ENCODE results near the gene PNPLA2.
A peak's percentile ranks its signal among the peaks of the same experiment; 100 is the strongest.

Gene PNPLA2

DNA sequence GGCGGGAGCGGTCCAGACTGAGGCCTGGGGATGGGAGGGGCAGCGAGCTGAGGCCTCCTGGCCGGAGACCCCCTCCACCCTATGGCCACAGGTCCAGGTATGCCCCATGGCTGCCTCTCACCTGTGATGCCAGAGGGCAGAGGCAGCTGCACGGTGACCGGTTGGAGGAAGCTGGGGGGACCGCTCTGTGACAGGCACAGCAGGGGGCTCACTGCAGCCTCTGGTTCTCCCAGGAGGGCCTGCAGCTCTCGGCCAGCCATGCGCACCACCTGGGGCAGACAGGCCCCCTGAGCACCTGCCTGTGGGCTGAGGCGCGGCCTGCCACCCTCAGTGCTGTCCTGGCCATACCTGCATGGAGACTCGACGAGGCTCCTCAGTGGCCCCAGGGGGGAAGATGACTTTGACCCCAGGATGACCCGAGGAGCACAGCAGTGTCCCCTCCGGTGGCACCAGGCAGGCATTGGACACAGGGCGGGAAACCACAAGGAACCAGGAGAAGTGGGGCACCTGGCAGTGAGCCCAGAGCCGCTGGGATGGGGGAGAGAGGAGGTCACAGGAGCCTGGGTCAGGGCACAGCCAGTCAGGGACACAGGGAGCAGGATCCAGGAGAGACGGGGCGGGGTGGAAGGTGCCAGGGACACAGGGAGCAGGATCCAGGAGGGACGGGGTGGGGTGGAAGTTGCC is 17.5 kb upstream of the PNPLA2 start:
- Histone ChIP-seq H3K4me1 (ENCODE audit: insufficient read depth, low read length) (0 out of 2 replicates have a peak, but pooled peaks cover 5% of the 10 kb centered on the region), H3K9ac (ENCODE audit: low read depth, low read length) (no peak overlapping the region), H3K4me3 (ENCODE audit: low read length) (no peak overlapping the region), H3K27ac (ENCODE audit: low read depth, low read length) (no peak overlapping the region), H3K27me3 (ENCODE audit: insufficient read depth, low read length) (no peaks in the 10 kb centered on the region), H3K36me3 (ENCODE audit: insufficient read depth, low read length) (peaks cover 8% of the 10 kb centered on the region), H3K9me3 (ENCODE audit: insufficient read depth, low read depth, low read length) (no peaks in the 10 kb centered on the region)
- WGBS, result 94% methylated on average over 20 of the region's 20 CpGs

DNA sequence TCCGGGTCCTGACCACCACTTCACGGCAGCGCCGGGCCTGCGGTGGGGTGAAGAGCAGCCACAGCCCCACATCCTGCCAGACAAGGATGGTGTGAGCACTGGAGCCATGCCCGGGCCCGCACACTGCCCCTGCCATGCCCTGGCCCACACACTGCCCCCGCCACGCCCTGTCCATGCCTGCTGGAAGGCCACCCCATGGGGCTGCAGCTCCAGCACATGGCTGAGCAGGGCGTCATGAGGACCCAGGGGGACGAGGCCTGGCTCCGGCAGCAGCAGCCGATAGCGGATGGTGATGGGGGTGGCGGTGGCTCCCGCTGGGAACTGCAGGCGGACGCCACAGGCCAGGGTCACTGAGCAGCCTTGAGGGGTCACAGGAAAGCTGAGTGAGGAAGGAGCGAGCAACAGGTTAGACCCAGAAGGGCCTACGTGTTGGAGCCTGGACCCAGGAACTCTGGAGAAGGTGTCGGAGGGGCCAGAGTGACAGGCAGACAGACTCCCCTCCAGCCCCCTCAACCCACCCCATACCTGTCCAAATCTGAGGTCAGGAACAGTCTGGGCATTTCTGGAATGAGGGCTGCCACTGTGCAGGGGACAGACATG is 16.6 kb upstream of the PNPLA2 start:
- no peak overlapping the region for H3K27ac ChIP-seq (ENCODE audit: low read depth, low read length)
- no peak overlapping the region for H3K4me3 ChIP-seq (ENCODE audit: low read length)
- H3K9me3 ChIP-seq (ENCODE audit: insufficient read depth, low read depth, low read length), result no peaks in the 10 kb centered on the region
- no peak overlapping the region for H3K9ac ChIP-seq (ENCODE audit: low read depth, low read length)
- H3K4me1 ChIP-seq (ENCODE audit: insufficient read depth, low read length), result no peaks in the 10 kb centered on the region
- H3K27me3 ChIP-seq (ENCODE audit: insufficient read depth, low read length), result no peaks in the 10 kb centered on the region
- H3K36me3 ChIP-seq (ENCODE audit: insufficient read depth, low read length), result peaks cover 8% of the 10 kb centered on the region
- WGBS, result 95% methylated on average over 21 of the region's 21 CpGs

DNA sequence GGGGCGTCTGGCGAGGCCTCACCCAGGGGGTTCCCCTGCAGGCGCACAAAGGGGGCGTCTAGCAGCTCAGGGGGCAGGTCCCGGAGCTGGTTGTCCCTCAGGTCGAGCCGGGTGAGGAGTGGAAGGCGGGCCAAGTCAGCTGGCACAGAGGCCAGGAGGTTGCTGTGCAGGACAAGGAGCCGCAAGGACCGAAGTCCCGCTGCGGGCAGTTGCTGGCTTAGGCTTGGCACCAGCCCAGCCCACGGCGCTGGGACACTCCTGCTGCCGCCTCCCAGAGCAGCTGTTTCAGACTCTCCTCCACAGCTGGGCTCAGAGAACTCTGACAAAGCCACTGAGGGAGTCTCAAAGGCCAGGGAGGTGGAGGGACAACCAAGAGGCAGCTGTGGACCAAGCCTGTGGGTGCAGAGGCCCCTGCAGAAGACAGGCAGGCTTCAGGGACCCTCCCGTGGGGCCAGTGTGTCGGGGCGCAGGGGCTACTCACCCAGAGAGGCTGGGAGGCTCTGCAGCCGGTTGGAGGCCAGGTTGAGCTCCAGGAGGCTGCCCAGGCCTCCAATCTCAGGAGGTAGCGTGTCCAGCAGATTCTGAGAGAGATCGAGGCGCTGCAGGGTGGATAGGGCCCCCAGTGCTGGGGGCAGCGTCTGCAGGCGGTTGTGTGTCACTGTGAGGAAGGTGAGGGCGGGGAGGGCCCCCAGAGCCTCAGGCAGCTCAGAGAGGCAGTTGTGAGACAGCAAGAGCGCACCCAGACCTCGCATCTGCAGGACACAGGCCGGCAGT is 15.8 kb upstream of the PNPLA2 start:
- H3K9me3 ChIP-seq (ENCODE audit: insufficient read depth, low read depth, low read length), result no peaks in the 10 kb centered on the region
- H3K36me3 ChIP-seq (ENCODE audit: insufficient read depth, low read length), result peaks cover 8% of the 10 kb centered on the region
- H3K4me3 ChIP-seq (ENCODE audit: low read length), result no peak overlapping the region
- H3K27me3 ChIP-seq (ENCODE audit: insufficient read depth, low read length), result no peaks in the 10 kb centered on the region
- peak overlapping the region; percentile 5; the same call in 1 of the 2 replicates for H3K9ac ChIP-seq (ENCODE audit: low read depth, low read length)
- no peaks in the 10 kb centered on the region for H3K4me1 ChIP-seq (ENCODE audit: insufficient read depth, low read length)
- no peak overlapping the region for H3K27ac ChIP-seq (ENCODE audit: low read depth, low read length)
- 94% methylated on average over 28 of the region's 28 CpGs for WGBS

DNA sequence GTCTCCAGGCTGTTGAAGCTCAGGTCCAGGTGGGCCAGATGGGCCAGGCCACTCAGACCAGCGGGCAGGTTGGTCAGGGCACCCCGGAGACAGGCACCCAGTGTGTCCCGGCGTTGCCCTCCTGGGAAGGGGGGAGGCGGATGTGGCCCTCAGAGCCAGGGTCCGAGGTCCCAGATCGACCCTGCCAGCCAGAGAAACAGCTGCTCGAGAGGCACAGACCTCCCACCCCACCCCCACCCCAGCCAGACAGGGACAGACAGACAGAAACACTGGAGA is 15.3 kb upstream of the PNPLA2 start:
- Histone ChIP-seq H3K36me3 (ENCODE audit: insufficient read depth, low read length) (peaks cover 8% of the 10 kb centered on the region), H3K27ac (ENCODE audit: low read depth, low read length) (no peak overlapping the region), H3K4me3 (ENCODE audit: low read length) (no peak overlapping the region), H3K27me3 (ENCODE audit: insufficient read depth, low read length) (no peaks in the 10 kb centered on the region), H3K9ac (ENCODE audit: low read depth, low read length) (no peak overlapping the region; the same call in 1 of the 2 replicates), H3K9me3 (ENCODE audit: insufficient read depth, low read depth, low read length) (no peaks in the 10 kb centered on the region), H3K4me1 (ENCODE audit: insufficient read depth, low read length) (no peaks in the 10 kb centered on the region)
- WGBS, result 92% methylated on average over 8 of the region's 8 CpGs

DNA sequence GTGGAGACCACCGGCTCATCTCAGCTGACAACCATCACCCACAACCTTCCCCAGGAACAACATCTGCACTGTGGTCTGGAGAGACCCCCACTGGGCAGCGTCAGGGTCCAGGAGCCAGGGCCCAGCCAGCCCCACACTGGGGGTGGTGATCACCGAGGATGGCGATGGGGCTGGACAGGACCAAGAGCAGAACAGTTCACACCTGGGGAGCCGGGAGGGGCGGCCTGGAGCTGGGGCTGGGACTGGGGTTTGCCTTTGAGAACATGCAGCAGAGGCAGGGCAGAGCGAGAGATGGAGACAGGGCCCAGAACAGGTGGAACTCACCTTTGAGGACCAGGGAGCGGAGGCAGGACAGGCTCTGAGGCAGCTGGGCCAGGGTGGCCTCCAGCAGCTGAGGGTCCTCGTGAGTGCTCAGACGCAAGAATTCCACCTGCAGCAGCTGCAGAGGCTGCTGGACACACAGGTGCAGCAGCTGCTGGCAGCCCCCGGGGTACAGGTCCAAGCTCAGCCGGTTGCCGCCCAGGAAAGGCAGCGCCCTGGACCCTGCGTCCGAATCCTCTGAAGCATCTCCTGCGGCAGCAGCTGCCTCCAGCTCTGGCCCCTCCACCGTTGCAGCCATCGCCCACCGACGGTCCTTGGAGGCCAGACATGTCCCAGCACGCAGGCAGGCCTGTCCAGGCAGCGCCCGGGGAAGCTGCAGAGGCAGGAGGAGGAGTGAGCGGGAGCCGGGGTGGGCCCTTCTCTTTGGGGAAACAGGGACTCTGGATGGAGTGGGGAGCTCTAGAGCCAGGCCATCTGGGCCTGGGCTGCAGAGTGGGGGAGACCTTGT is 14.7 kb upstream of the PNPLA2 start:
- Histone ChIP-seq H3K27me3 (ENCODE audit: insufficient read depth, low read length) (no peaks in the 10 kb centered on the region), H3K4me3 (ENCODE audit: low read length) (peak overlapping the region; percentile 71), H3K36me3 (ENCODE audit: insufficient read depth, low read length) (peaks cover 8% of the 10 kb centered on the region), H3K4me1 (ENCODE audit: insufficient read depth, low read length) (no peaks in the 10 kb centered on the region), H3K9ac (ENCODE audit: low read depth, low read length) (peak overlapping the region; percentile 70), H3K9me3 (ENCODE audit: insufficient read depth, low read depth, low read length) (no peaks in the 10 kb centered on the region), H3K27ac (ENCODE audit: low read depth, low read length) (no peak overlapping the region; the same call in 1 of the 2 replicates)
- 70% methylated on average over 26 of the region's 26 CpGs for WGBS

DNA sequence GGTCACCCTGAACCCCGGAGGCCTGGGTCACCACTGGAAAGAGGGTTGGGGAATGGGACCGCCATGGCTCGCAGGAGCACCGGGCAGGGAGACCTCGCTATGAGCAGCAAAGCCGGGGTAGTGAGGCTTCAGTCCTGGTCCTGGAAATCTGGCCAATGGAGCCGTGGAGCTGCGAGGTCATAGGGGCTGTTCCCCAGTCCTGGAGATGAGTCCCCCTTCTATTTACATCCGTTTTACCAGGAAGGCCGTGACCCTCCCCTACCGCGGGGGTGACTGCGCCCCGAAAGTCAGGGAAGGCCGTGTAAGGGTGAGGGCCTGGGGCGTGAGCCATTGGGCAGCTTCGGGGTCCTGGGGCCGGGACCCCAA is 14.1 kb upstream of the PNPLA2 start:
- Histone ChIP-seq H3K9me3 (ENCODE audit: insufficient read depth, low read depth, low read length) (no peaks in the 10 kb centered on the region), H3K27me3 (ENCODE audit: insufficient read depth, low read length) (no peaks in the 10 kb centered on the region), H3K27ac (ENCODE audit: low read depth, low read length) (peak overlapping the region; percentile 52; the same call in 1 of the 2 replicates), H3K4me1 (ENCODE audit: insufficient read depth, low read length) (no peaks in the 10 kb centered on the region), H3K4me3 (ENCODE audit: low read length) (peak overlapping the region; percentile 71), H3K36me3 (ENCODE audit: insufficient read depth, low read length) (peaks cover 6% of the 10 kb centered on the region), H3K9ac (ENCODE audit: low read depth, low read length) (peak overlapping the region; percentile 70)
- 26% methylated on average over 18 of the region's 18 CpGs for whole genome bisulfite sequencing

DNA sequence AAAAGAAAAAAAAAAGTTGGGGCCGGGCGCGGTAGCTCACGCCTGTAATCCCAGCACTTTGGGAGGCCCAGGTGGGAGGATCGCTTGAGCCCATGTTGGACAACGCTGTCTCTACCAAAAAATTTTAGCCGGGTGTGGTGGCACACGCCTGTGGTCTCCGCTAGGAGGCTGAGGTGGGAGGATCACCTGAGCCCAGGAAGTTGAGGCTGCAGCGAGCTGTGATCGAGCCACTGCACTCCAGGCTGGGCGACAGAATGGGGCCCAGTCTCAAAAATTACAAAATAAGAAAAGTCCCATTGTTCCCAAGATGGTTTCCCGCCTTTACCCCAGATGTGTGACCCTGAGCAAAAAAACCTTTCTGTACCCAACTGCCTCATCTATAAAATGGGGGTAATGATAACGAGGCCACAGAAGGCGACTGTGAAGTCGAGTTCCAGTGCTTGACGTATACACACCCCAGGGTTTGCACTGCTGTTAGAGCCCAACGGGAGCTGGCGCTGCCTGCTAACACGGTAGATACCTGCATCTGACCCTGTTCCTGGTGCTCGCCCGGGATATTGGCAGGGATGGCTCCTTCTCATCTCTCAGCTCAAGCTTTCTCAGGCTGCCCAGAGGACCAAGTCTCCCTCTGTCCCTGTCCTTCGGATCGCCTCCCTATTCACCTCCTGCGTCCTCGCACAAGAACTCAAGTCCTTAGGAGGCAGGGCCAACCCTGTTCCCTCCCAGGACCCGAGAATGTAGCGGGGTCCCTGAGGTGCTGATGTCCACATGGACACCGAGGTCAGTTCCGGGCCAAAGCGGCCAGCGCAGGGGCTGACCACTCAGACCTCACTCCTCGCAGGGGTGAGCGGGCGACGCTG is 10.1 kb upstream of the PNPLA2 start:
- peak overlapping the region; percentile 98 for H3K27ac ChIP-seq (ENCODE audit: low read depth, low read length)
- peak overlapping the region; percentile 98 for H3K4me3 ChIP-seq (ENCODE audit: low read length)
- 36% methylated on average over 36 of the region's 36 CpGs for WGBS
- H3K4me1 ChIP-seq (ENCODE audit: insufficient read depth, low read length), result peaks cover 6% of the 10 kb centered on the region
- H3K9ac ChIP-seq (ENCODE audit: low read depth, low read length), result peak overlapping the region; percentile 99
- H3K36me3 ChIP-seq (ENCODE audit: insufficient read depth, low read length), result peaks cover 31% of the 10 kb centered on the region
- no peaks in the 10 kb centered on the region for H3K27me3 ChIP-seq (ENCODE audit: insufficient read depth, low read length)
- no peaks in the 10 kb centered on the region for H3K9me3 ChIP-seq (ENCODE audit: insufficient read depth, low read depth, low read length)

DNA sequence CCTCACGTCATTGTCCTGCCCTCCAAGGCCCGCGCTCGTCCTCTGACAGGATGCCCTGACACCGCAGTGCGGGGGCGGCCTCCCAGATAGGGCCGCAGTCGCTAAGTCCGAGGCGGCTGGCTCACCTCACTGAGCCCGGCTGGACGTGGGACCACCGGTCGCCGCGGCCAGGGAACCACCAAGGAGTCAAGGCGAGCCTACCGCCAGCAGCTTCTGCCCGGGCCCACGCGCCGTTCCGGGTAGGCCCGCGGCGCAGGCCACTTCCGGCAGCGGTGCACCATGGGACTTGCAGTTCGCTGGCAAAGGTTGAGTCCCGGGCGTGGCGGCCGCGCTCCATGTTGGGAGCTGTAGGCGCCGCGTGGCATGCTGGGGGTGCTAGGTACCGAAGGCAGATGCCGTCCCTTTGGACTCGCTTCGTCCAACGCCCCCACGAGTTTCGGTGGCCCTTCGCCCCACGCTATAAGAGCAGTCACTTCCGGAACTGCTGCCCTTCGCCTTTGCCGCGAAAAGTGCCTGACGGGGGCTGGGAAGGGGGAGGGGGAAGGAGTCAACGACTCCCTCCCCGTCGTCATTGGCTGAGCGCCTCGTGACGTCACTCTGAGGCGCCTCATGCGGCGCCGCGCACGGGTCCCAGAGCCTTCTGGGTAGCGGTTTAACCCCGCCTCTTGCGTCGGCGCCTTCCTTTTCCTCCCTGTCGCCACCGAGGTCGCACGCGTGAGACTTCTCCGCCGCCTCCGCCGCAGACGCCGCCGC is 9.3 kb upstream of the PNPLA2 start, which contains the start of gene RPLP2:
RPLP2 (plus strand) TSS at position 681 of the 753 bp plus-strand sequence. CDS start 268 bp downstream, outside the sequence.
- Histone ChIP-seq H3K4me1 (ENCODE audit: insufficient read depth, low read length) (peaks cover 6% of the 10 kb centered on the region), H3K9me3 (ENCODE audit: insufficient read depth, low read depth, low read length) (no peaks in the 10 kb centered on the region), H3K27me3 (ENCODE audit: insufficient read depth, low read length) (no peaks in the 10 kb centered on the region), H3K9ac (ENCODE audit: low read depth, low read length) (peak within 1 kb of the TSS; percentile 99), H3K4me3 (ENCODE audit: low read length) (peak within 1 kb of the TSS; percentile 98), H3K27ac (ENCODE audit: low read depth, low read length) (peak within 1 kb of the TSS; percentile 98), H3K36me3 (ENCODE audit: insufficient read depth, low read length) (peaks cover 32% of the 10 kb centered on the region)
- WGBS, result under 1% methylated on average over 81 of the region's 81 CpGs

DNA sequence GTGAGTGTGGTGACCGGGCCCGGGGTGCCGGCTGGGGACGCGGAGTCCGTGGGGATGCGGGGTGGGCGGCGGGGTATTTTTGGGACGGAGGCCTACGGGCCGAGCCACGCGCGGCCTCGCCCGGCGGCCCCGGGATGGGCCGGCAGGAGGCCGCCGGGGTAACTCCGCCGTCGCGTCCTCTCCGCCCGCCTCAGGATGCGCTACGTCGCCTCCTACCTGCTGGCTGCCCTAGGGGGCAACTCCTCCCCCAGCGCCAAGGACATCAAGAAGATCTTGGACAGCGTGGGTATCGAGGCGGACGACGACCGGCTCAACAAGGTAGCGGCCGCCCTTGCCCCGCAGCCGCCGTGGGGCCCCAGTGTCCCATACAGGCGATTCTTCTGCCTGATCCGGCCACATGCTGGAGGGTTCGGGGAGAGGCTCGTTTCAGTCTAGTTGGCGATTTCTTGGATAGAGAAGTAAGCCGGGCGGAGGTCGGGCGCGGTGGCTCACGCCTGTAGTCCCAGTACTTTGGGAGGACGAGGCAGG is 8.6 kb upstream of the PNPLA2 start:
- Histone ChIP-seq H3K27me3 (ENCODE audit: insufficient read depth, low read length) (no peaks in the 10 kb centered on the region), H3K9ac (ENCODE audit: low read depth, low read length) (peak overlapping the region; percentile 99), H3K9me3 (ENCODE audit: insufficient read depth, low read depth, low read length) (no peaks in the 10 kb centered on the region), H3K4me3 (ENCODE audit: low read length) (peak overlapping the region; percentile 98), H3K4me1 (ENCODE audit: insufficient read depth, low read length) (peaks cover 6% of the 10 kb centered on the region), H3K36me3 (ENCODE audit: insufficient read depth, low read length) (peaks cover 34% of the 10 kb centered on the region), H3K27ac (ENCODE audit: low read depth, low read length) (peak overlapping the region; percentile 98)
- under 1% methylated on average over 55 of the region's 55 CpGs for WGBS

Data from HUES64 (cell line).